Measurements from ENCODE around the gene CSTF1.
"Not testable (repeated sequence)": the region's sequence is repeated elsewhere in the genome, so short reads cannot be mapped to it uniquely, and the experiment has no call there.

Gene CSTF1

GRCh38 chr20:56369179-56369578, 23.3 kb upstream of the CSTF1 start:
- DNase-seq (ENCODE audit: low read depth), result no peak

- no peak for DNase-seq (ENCODE audit: low read depth)
Measured at GRCh38 chr20:56371977-56372376, 20.5 kb upstream of the CSTF1 start.

- DNase-seq (ENCODE audit: low read depth), result no peak
Measured at GRCh38 chr20:56372850-56373249, 19.6 kb upstream of the CSTF1 start.

GRCh38 chr20:56373942-56374341, 18.5 kb upstream of the CSTF1 start:
- peak; percentile 82 for DNase-seq (ENCODE audit: low read depth)

GRCh38 chr20:56376331-56376730, 16.1 kb upstream of the CSTF1 start:
- DNase-seq (ENCODE audit: low read depth), result no peak

- no peak for DNase-seq (ENCODE audit: low read depth)
Measured at GRCh38 chr20:56378386-56378785, 14.1 kb upstream of the CSTF1 start.

GRCh38 chr20:56380375-56380774, 12.1 kb upstream of the CSTF1 start:
- DNase-seq (ENCODE audit: low read depth), result no peak

- no peak for DNase-seq (ENCODE audit: low read depth)
Measured at GRCh38 chr20:56381501-56381900, 10.9 kb upstream of the CSTF1 start.

GRCh38 chr20:56382696-56383095, 9.7 kb upstream of the CSTF1 start:
- DNase-seq (ENCODE audit: low read depth), result no peak

GRCh38 chr20:56383334-56383733, 9.1 kb upstream of the CSTF1 start:
- DNase-seq (ENCODE audit: low read depth), result no peak

- no peak for DNase-seq (ENCODE audit: low read depth)
Measured at GRCh38 chr20:56385130-56385529, 7.3 kb upstream of the CSTF1 start.

GRCh38 chr20:56386219-56386618, 6.2 kb upstream of the CSTF1 start:
- no peak for DNase-seq (ENCODE audit: low read depth)

- DNase-seq (ENCODE audit: low read depth), result no peak
Measured at GRCh38 chr20:56388882-56389281, 3.6 kb upstream of the CSTF1 start.

- DNase-seq (ENCODE audit: low read depth), result no peak
Measured at GRCh38 chr20:56389807-56390206, 2.6 kb upstream of the CSTF1 start.

- not testable (repeated sequence) for DNase-seq (ENCODE audit: low read depth)
Measured at GRCh38 chr20:56390396-56390795, 2.0 kb upstream of the CSTF1 start.

- DNase-seq (ENCODE audit: low read depth), result no peak
Measured at GRCh38 chr20:56391037-56391436, 1.4 kb upstream of the CSTF1 start.

GRCh38 chr20:56391596-56392131, 781 bp upstream of the CSTF1 start:
- no peak for DNase-seq (ENCODE audit: low read depth)

GRCh38 chr20:56392881-56393482, 537 bp downstream of the CSTF1 start:
- DNase-seq (ENCODE audit: low read depth), result no peak

GRCh38 chr20:56393653-56394052, 1.2 kb downstream of the CSTF1 start:
- no peak for DNase-seq (ENCODE audit: low read depth)

- no peak for DNase-seq (ENCODE audit: low read depth)
Measured at GRCh38 chr20:56395166-56395565, 2.7 kb downstream of the CSTF1 start.

GRCh38 chr20:56400001-56400640, 7.7 kb downstream of the CSTF1 start:
- DNase-seq (ENCODE audit: low read depth), result peak; percentile 60

GRCh38 chr20:56403465-56403864, 11.0 kb downstream of the CSTF1 start:
- no peak for DNase-seq (ENCODE audit: low read depth)

- DNase-seq (ENCODE audit: low read depth), result not testable (repeated sequence)
Measured at GRCh38 chr20:56405356-56405755, 12.9 kb downstream of the CSTF1 start.

GRCh38 chr20:56406910-56407309, 14.5 kb downstream of the CSTF1 start:
- no peak for DNase-seq (ENCODE audit: low read depth)
